HAP-1 (cell line): ENCODE results near the gene FAS.

ENCODE experiments used
- DNase-seq, 2 experiments: peaks; one replicate each; pipeline ENCODE4 v3.0.0-alpha.2; 2016 to 2020; ENCODE audit warnings: low spot score in 2 of 2
- H3K27me3 ChIP-seq: fragments of 250-450 bp; sonication (Bioruptor Pico); 2 replicates; pipeline ENCODE4 v1.5.1; 2020; ENCODE audit warnings: low read depth, mild to moderate bottlenecking, moderate library complexity
- H3K36me3 ChIP-seq: fragments of 250-450 bp; sonication (Bioruptor Pico); replicated peaks from 2 replicates; pipeline ENCODE4 v1.5.1; 2020; ENCODE audit warnings: mild to moderate bottlenecking
- H3K4me1 ChIP-seq: fragments of 250-450 bp; sonication (Bioruptor Pico); 2 replicates; pipeline ENCODE4 v1.5.1; 2020; ENCODE audit warnings: mild to moderate bottlenecking
- H3K4me3 ChIP-seq: fragments of 250-450 bp; sonication (Bioruptor Pico); 2 replicates; pipeline ENCODE4 v1.5.1; 2020; ENCODE audit warnings: mild to moderate bottlenecking, moderate library complexity
- H3K9me3 ChIP-seq: fragments of 250-450 bp; sonication (Bioruptor Pico); 2 replicates; pipeline ENCODE4 v1.5.1; 2020; ENCODE audit warnings: mild to moderate bottlenecking, moderate library complexity
- in situ Hi-C: fragments of 300-500 bp; cut with MboI; formaldehyde crosslinking; loops from 3 replicates; pipeline ENCODE4 v1.14.3; 2020; ENCODE audit warnings: low sequenced_read_pairs, inconsistent platforms, mixed read lengths

Gene FAS

DNA sequence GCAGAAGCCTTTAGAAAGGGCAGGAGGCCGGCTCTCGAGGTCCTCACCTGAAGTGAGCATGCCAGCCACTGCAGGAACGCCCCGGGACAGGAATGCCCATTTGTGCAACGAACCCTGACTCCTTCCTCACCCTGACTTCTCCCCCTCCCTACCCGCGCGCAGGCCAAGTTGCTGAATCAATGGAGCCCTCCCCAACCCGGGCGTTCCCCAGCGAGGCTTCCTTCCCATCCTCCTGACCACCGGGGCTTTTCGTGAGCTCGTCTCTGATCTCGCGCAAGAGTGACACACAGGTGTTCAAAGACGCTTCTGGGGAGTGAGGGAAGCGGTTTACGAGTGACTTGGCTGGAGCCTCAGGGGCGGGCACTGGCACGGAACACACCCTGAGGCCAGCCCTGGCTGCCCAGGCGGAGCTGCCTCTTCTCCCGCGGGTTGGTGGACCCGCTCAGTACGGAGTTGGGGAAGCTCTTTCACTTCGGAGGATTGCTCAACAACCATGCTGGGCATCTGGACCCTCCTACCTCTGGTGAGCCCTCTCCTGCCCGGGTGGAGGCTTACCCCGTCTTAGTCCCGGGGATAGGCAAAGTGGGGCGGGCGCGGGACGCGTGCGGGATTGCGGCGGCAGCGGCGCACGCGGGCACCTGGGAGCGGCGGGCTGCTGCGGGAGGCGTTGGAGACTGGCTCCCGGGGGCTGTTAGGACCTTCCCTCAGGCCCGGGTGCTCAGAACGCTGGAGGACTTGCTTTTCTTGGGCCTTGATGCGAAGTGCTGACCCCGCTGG, at the start of gene FAS:
Gene FAS, plus strand, starts transcription at position 415 of the 777 bp plus-strand sequence. Its CDS starts 79 bp downstream, at position 494.
- Histone ChIP-seq H3K9me3 (no peaks in the 10 kb centered on the region), H3K27me3 (no peaks in the 10 kb centered on the region), H3K4me3 (peak within 1 kb of the TSS; percentile 60), H3K36me3 (no peaks in the 10 kb centered on the region), H3K4me1 (peaks cover 7% of the 10 kb centered on the region)
- in situ Hi-C loops, result no loop called here
- peak in 1 of 2 experiments; percentile 56 for DNase-seq

DNA sequence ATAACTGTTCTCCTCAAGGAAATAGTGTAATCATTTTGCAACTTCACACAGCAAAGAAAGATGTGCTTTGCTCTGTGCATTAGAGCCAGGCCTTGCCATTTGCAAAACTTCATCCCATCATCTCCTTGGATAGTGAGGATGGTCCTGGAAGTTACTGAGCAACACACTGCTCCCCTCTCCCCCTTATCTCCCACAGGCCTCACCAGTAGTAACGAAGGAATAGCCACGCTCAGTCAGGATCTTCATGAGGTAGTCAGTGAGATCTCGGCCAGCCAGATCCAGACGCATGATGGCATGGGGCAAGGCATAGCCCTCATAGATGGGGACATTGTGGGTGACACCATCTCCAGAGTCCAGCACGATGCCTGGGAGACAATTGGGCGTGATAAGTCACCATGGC, 49.6 kb upstream of the FAS start:
- H3K36me3 ChIP-seq, result no peaks in the 10 kb centered on the region
- in situ Hi-C loops, result no loop called here
- H3K4me3 ChIP-seq, result no peak overlapping the region

DNA sequence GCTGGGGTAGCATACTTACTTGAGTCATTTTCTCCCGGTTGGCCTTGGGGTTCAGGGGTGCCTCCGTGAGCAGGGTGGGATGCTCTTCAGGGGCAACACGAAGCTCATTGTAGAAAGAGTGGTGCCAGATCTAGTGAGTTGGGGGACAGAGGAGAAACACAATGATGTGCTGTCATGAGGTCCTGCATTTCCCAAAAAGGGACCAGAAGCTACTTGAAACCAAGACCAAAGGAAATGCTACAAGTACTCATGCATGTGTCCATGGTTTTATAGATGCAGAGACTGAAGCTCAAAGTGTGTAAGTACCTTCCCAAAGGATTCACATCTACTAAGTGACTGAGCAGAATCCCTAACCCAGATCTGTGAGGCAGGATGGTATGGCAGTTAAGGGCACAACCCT, 46.8 kb upstream of the FAS start:
- Histone ChIP-seq H3K9me3 (no peaks in the 10 kb centered on the region), H3K4me3 (no peak overlapping the region), H3K27me3 (no peaks in the 10 kb centered on the region), H3K4me1 (no peaks in the 10 kb centered on the region), H3K36me3 (no peaks in the 10 kb centered on the region)
- DNase-seq, result no peak
- in situ Hi-C loops, result no loop called here

More for the DNA sequence above, 49.6 kb upstream of the FAS start:
- H3K9me3 ChIP-seq, result no peaks in the 10 kb centered on the region
- DNase-seq, result no peak
- H3K4me1 ChIP-seq, result no peaks in the 10 kb centered on the region
- H3K27me3 ChIP-seq, result no peaks in the 10 kb centered on the region

DNA sequence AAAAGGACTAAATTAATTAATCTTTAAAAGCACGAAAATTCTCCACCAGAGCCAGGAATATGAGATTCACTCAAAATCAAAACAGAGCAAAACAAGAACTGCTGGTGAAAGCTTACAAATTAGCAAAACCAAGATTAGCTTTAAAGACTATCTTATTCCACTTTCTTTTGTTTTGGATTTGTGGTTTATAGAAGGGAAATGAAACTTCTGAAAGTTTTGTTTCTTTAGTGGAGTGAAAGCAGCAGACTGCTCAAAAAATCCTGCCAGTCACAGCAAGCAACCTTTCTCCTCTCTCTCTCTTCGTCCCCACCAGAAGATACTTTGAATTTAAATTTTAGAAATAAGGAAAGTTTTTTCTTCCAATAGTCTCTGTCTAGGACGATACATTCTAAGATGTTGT, 45.8 kb upstream of the FAS start:
- DNase-seq, result no peak
- Histone ChIP-seq H3K9me3 (no peaks in the 10 kb centered on the region), H3K27me3 (no peaks in the 10 kb centered on the region), H3K4me1 (no peaks in the 10 kb centered on the region), H3K4me3 (no peak overlapping the region), H3K36me3 (no peaks in the 10 kb centered on the region)
- in situ Hi-C loops, result no loop called here

DNA sequence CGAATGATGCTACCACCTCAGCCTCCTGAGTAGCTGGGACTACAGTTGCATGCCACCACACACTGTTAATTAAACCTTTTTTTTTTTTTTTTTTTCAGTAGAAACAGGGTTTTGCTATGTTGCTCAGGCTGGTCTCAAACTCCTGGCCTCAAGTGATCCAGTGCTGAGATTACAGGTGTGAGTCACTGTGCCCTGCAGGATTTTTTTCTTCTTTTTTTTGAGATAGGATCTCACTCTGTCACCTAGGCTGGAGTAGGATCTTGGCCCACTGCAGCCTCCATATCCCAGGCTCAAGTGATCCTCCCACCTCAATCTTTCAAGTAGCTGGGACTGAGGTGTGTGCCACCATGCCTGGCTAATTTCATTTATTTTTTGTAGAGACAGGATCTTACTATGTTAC, 44.4 kb upstream of the FAS start:
- in situ Hi-C loops, result no loop called here
- Histone ChIP-seq H3K4me3 (no peak overlapping the region), H3K9me3 (no peaks in the 10 kb centered on the region), H3K4me1 (no peaks in the 10 kb centered on the region), H3K36me3 (no peaks in the 10 kb centered on the region), H3K27me3 (no peaks in the 10 kb centered on the region)
- DNase-seq, result no peak

DNA sequence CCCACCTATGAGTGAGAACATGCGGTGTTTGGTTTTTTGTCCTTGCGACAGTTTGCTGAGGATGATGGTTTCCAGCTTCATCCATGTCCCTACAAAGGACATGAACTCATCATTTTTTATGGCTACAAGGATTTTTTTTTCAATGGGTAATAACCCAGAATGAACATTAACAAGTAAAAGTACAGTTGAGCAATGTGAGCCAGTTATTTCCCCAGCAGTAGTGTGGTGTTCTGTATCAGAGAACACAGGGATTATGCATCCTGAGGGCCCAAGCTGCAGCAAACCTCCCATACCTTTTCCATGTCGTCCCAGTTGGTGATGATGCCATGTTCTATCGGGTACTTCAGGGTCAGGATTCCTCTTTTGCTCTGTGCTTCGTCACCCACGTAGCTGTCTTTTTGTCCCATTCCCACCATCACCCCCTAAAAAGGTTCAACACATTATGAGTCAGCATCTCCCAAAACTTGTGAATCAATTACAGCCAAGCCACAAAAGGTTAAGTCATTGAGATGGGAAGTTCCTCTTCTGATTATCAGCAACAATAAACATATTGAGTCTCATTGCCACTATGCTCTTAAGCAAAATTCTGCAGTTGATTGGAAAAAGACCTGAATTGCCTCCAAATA, 43.5 kb upstream of the FAS start:
- DNase-seq, result no peak
- H3K9me3 ChIP-seq, result no peaks in the 10 kb centered on the region
- H3K4me1 ChIP-seq, result no peaks in the 10 kb centered on the region
- H3K4me3 ChIP-seq, result no peak overlapping the region
- no peaks in the 10 kb centered on the region for H3K27me3 ChIP-seq
- H3K36me3 ChIP-seq, result no peaks in the 10 kb centered on the region
- in situ Hi-C loops, result no loop called here

- Histone ChIP-seq H3K4me3 (no peak overlapping the region), H3K36me3 (no peaks in the 10 kb centered on the region), H3K27me3 (no peaks in the 10 kb centered on the region), H3K4me1 (no peaks in the 10 kb centered on the region), H3K9me3 (no peaks in the 10 kb centered on the region)
- no peak for DNase-seq
- in situ Hi-C loops, result no loop called here
These were observed 41.5 kb upstream of the FAS start for GRCh38 chr10:88949051-88949450.

DNA sequence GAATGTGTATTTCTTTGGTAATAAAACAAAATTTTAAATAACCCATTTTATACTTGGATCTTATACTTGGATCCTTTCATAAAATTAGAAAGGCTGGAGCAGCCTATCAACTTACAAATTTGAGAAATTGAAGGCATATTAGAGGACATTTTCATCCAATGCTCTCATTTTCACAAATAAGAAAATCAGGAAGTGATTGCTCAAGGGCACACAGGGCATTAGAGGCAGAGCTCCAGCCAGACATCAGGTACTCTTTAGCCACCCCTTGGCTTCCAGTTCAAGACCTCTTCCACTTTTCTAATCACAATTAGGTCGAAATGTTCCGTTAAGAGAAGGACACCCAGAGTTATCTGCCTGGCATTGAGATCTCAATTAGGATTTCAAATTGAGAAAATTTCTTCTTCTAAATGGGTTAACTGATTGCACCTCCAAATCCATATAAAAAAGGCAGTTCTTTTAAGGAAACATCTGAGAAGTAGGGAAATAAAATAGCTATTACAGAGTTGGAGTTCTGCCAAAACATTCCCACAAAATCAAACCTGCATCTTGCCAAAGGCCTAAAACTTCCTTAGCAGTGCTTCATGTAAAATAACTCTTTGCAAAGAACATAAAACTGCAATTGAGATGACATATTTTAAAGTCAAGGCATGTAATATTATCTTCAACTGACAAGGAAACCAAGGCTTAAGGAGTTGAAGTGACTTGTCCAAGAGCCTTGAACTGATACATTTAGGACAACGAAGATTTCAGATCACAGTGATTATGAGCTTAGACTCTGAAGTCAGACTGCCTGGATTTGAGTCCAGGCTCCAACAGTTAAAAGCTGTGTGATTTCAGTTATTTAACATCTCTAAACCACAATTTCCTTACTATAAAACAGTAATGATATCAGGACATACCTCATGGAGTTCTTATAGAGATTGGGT, 40.4 kb upstream of the FAS start:
- in situ Hi-C loops, result no loop called here
- DNase-seq, result no peak
- Histone ChIP-seq H3K36me3 (no peaks in the 10 kb centered on the region), H3K27me3 (no peaks in the 10 kb centered on the region), H3K9me3 (no peaks in the 10 kb centered on the region), H3K4me1 (no peaks in the 10 kb centered on the region), H3K4me3 (no peak overlapping the region)

DNA sequence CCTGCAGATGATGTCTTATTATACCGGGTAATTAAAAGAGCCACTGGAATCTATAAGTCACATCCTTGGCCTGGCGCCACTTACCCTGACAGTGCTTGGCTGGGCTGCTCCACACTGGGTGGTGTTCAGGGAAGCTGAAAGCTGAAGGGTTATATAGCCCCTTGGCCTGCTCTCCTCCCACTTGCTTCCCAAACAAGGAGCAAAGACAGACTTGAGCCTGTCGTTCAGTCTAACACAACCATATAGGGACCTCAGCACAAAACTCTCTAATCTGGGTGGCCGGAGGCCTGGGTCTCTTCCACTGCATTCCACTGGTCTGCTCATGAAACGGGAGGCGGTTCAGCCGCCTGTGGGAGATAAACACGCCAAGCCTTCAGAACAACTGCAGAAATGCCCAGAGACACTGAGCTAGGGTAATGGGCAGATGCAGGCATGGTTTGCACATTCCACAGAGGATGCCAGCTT, 37.9 kb upstream of the FAS start, which contains the start of gene ACTA2:
Gene ACTA2, minus strand, starts transcription at position 127 of the 465 bp plus-strand sequence. CDS start 3,843 bp downstream, outside the sequence.
- Histone ChIP-seq H3K36me3 (no peaks in the 10 kb centered on the region), H3K4me1 (no peaks in the 10 kb centered on the region), H3K4me3 (no peak within 1 kb of the TSS), H3K9me3 (no peaks in the 10 kb centered on the region), H3K27me3 (no peaks in the 10 kb centered on the region)
- no peak for DNase-seq
- in situ Hi-C loops, result no loop called here

- in situ Hi-C loops, result no loop called here
- Histone ChIP-seq H3K4me3 (no peak overlapping the region), H3K27me3 (no peaks in the 10 kb centered on the region), H3K36me3 (no peaks in the 10 kb centered on the region), H3K4me1 (no peaks in the 10 kb centered on the region), H3K9me3 (no peaks in the 10 kb centered on the region)
- DNase-seq, result no peak
These were observed 36.9 kb upstream of the FAS start for GRCh38 chr10:88953662-88954061.

DNA sequence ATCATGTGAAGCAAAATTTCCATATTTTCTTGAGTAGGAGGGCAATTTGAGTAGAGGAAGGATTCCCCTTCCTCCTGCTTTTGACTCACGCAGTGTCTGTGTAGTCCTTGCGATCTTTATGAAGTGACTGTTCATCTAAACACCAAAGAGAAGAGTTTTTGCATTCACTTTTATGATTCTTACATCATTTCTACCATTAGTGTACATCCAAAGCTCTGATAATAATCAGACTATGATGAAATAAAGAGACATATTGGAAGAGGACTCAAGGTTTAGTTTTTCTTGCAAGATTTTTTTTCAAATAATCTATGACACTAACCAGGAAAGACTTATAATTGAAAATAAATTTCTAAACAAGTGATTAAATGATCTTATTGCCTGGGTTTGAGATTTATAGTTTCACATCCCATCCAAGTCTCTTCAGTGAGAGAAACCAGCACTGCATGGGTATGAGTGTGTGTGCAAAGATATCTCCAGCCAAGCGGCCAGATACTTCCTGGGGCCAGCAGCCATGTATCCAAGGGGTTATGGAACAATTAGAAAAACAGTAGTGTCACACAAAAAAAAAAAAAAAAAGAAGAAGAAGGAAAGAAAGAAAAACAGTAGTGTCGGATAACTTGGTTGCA, 36.0 kb upstream of the FAS start:
- no peak for DNase-seq
- Histone ChIP-seq H3K4me1 (no peaks in the 10 kb centered on the region), H3K27me3 (no peaks in the 10 kb centered on the region; the same call in 1 of the 2 replicates), H3K9me3 (no peaks in the 10 kb centered on the region), H3K36me3 (no peaks in the 10 kb centered on the region), H3K4me3 (no peak overlapping the region)
- in situ Hi-C loops, result no loop called here

- Histone ChIP-seq H3K9me3 (no peaks in the 10 kb centered on the region), H3K4me3 (no peak overlapping the region), H3K36me3 (no peaks in the 10 kb centered on the region), H3K4me1 (no peaks in the 10 kb centered on the region), H3K27me3 (no peaks in the 10 kb centered on the region; the same call in 1 of the 2 replicates)
- in situ Hi-C loops, result no loop called here
- DNase-seq, result no peak
These were observed 33.2 kb upstream of the FAS start for GRCh38 chr10:88957381-88957780.

- no peaks in the 10 kb centered on the region for H3K4me1 ChIP-seq
- no peaks in the 10 kb centered on the region; the same call in 1 of the 2 replicates for H3K27me3 ChIP-seq
- H3K36me3 ChIP-seq, result no peaks in the 10 kb centered on the region
- no peak for DNase-seq
- in situ Hi-C loops, result no loop called here
- no peak overlapping the region for H3K4me3 ChIP-seq
- H3K9me3 ChIP-seq, result no peaks in the 10 kb centered on the region
These were observed 31.9 kb upstream of the FAS start for GRCh38 chr10:88958721-88959120.
